OCI-LY3 (cell line): ENCODE data around the gene FRRS1L.

Experiments used
- CTCF ChIP-seq: fragments of 200-600, 300-600 bp; sonication (generic); IDR thresholded peaks from 2 replicates; pipeline ENCODE4 v1.5.1; 2014; ENCODE audit warnings: antibody characterized with exemption, low read length, low read depth
- EZH2phosphoT487 ChIP-seq: fragments of 200-600 bp; shearing (Covaris generic); IDR thresholded peaks from 2 replicates; pipeline ENCODE4 v1.6.1; 2018; ENCODE audit warnings: antibody characterized with exemption, mixed run types, low read depth

GRCh38 chr9:109179801-109180523, 12.9 kb upstream of the FRRS1L start:
- TF ChIP-seq CTCF (no peak), EZH2phosphoT487 (no peak)
